Glomerular endothelial cell (primary cell): ENCODE results near the gene TOMM20. TPM values are rescaled to one million over a fixed set of nuclear protein-coding genes. Genes with fewer than 3 reads are reported as not detected.
"Not testable (repeated sequence)": the region's sequence is repeated elsewhere in the genome, so short reads cannot be mapped to it uniquely, and the experiment has no call there.

ENCODE experiments used
- DNase-seq: peaks from one replicate; pipeline ENCODE4 v3.0.0-alpha.2; 2011; ENCODE audit warnings: low read depth, low spot score; ENCODE audit errors: extremely low read depth
- total RNA-seq: library from RNA; depleted of rRNA; stranded (reverse); fragments of >200 nt; gene quantifications from 2 replicates; pipeline ENCODE4 v1.2.3, GENCODE V29; 2015

The TOMM20 gene
- total RNA-seq, 1 donor from 2014 or later, result 78.8 TPM

- not testable (repeated sequence) for DNase-seq
Observed at GRCh38 chr1:235085411-235086117, 43.1 kb downstream of the TOMM20 start.

- not testable (repeated sequence) for DNase-seq
Observed at GRCh38 chr1:235080788-235081187, 47.8 kb downstream of the TOMM20 start.

- DNase-seq, result not testable (repeated sequence)
Observed at GRCh38 chr1:235080297-235080657, 48.4 kb downstream of the TOMM20 start.

GRCh38 chr1:235079443-235080296, 49.0 kb downstream of the TOMM20 start:
- DNase-seq, result no peak

GRCh38 chr1:235078480-235079381, 49.9 kb downstream of the TOMM20 start:
- DNase-seq, result no peak

- DNase-seq, result no peak
Observed at GRCh38 chr1:235077571-235078479, 50.8 kb downstream of the TOMM20 start.

- no peak for DNase-seq
Observed at GRCh38 chr1:235077163-235077540, 51.5 kb downstream of the TOMM20 start.

- DNase-seq, result no peak
Observed at GRCh38 chr1:235076504-235077162, 52.0 kb downstream of the TOMM20 start.

- no peak for DNase-seq
Observed at GRCh38 chr1:235075777-235076308, 52.8 kb downstream of the TOMM20 start.

- DNase-seq, result peak; percentile 86
Observed at GRCh38 chr1:235075048-235075776, 53.4 kb downstream of the TOMM20 start.

- DNase-seq, result no peak
Observed at GRCh38 chr1:235074523-235075047, 54.1 kb downstream of the TOMM20 start.

- no peak for DNase-seq
Observed at GRCh38 chr1:235073968-235074522, 54.6 kb downstream of the TOMM20 start.

- DNase-seq, result no peak
Observed at GRCh38 chr1:235073331-235073967, 55.2 kb downstream of the TOMM20 start.

- DNase-seq, result not testable (repeated sequence)
Observed at GRCh38 chr1:235072577-235072976, 56.1 kb downstream of the TOMM20 start.

- DNase-seq, result no peak
Observed at GRCh38 chr1:235072096-235072495, 56.5 kb downstream of the TOMM20 start.

GRCh38 chr1:235070819-235071218, 57.8 kb downstream of the TOMM20 start:
- no peak for DNase-seq
